Astrocyte of the spinal cord (primary cell): ENCODE data around the gene GLT6D1.

Experiments used
- DNase-seq: peaks from one replicate; pipeline ENCODE4 v3.0.0; 2011; ENCODE audit warnings: low read depth, low spot score
- H3K4me3 ChIP-seq: 2 replicates; pipeline ENCODE4 v1.5.1; 2011; ENCODE audit warnings: low read depth, mild to moderate bottlenecking, low read length, moderate library complexity
- in situ Hi-C: cut with HindIII; loops from 2 replicates; pipeline ENCODE4 v1.10.0; 2017; ENCODE audit warnings: low sequenced_read_pairs
- TF ChIP-seq, protein P1 (sequence below): IDR thresholded peaks from 2 replicates; pipeline ENCODE4 v1.5.1; 2012; ENCODE audit warnings: low read depth, mild to moderate bottlenecking, low read length, inconsistent platforms

GLT6D1 gene

DNA sequence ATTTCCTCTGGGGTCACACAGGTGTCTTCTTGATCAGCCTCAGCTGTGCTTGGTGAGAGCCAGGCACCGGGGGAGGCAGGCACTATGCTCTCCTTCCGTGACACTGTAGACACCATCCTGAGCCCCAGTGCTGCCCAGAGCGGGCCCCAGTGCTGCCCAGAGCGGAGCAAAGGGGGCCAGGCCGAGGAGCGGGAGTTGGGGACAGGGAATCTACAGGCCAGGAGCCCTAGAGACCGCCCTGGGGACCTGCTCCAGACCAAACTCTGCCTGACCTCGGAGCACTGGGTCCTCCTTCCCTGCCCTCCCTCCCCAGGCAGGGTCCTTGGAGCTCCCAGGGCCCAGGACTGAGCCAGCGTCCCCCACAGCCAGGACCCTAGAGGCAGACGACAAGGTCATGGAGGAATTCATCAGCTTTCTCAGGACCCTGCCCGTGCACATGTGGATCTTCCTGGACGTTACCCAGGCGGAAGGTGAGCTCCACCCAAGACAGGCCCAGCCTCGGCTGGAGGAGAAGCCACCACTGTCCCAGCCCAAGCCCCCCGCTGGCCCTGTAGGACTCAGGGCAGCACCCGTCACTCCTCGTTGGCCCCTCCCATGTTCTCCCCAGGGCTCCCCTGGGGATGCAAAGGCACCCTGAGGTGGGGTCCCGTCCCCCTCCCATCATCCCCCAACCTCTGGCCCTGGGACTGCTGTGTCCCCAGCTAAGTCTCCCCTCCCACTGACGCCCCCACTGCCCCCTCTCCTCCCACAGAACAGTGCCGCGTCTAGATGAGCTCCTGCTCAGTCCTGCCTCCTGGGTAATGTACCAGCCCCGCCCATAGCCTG lies 47.6 kb downstream of the GLT6D1 start:
- DNase-seq = no peak
- H3K4me3 ChIP-seq = no peak overlapping the region
- in situ Hi-C loops = no loop called here
- TF ChIP-seq, protein P1, sequence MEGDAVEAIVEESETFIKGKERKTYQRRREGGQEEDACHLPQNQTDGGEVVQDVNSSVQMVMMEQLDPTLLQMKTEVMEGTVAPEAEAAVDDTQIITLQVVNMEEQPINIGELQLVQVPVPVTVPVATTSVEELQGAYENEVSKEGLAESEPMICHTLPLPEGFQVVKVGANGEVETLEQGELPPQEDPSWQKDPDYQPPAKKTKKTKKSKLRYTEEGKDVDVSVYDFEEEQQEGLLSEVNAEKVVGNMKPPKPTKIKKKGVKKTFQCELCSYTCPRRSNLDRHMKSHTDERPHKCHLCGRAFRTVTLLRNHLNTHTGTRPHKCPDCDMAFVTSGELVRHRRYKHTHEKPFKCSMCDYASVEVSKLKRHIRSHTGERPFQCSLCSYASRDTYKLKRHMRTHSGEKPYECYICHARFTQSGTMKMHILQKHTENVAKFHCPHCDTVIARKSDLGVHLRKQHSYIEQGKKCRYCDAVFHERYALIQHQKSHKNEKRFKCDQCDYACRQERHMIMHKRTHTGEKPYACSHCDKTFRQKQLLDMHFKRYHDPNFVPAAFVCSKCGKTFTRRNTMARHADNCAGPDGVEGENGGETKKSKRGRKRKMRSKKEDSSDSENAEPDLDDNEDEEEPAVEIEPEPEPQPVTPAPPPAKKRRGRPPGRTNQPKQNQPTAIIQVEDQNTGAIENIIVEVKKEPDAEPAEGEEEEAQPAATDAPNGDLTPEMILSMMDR = no peak

DNA sequence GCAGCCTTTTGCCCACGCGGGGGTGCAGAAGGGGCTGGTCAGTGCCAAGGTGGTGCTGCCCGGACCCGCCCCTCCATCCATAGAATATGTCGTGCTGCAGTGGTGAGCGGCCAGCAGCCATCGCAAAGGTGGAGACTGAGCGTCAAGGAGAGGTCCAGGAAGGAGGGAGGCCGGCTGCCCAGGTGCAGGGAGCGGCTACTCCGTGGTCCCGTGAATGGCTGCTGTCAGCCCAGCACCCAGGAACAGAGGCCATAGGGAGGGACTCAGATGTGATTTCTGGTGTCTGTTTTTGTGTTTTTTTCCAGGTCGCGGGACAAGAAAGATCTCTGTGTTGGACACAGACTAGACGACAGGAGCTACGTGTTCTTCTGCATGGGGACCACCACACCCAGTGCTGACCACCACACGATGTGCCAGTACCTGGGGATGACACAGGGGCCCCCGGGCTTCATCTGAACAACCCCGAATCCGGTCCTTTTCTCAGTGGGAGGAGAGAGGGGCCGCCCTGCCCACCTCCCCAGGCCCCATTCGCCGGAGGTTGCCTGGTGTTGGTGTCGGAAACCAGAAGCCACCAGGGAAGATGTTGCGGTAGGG lies 48.8 kb downstream of the GLT6D1 start:
- no peak overlapping the region for H3K4me3 ChIP-seq
- TF ChIP-seq, protein P1 = no peak
- in situ Hi-C loops = no loop called here
- DNase-seq = no peak

DNA sequence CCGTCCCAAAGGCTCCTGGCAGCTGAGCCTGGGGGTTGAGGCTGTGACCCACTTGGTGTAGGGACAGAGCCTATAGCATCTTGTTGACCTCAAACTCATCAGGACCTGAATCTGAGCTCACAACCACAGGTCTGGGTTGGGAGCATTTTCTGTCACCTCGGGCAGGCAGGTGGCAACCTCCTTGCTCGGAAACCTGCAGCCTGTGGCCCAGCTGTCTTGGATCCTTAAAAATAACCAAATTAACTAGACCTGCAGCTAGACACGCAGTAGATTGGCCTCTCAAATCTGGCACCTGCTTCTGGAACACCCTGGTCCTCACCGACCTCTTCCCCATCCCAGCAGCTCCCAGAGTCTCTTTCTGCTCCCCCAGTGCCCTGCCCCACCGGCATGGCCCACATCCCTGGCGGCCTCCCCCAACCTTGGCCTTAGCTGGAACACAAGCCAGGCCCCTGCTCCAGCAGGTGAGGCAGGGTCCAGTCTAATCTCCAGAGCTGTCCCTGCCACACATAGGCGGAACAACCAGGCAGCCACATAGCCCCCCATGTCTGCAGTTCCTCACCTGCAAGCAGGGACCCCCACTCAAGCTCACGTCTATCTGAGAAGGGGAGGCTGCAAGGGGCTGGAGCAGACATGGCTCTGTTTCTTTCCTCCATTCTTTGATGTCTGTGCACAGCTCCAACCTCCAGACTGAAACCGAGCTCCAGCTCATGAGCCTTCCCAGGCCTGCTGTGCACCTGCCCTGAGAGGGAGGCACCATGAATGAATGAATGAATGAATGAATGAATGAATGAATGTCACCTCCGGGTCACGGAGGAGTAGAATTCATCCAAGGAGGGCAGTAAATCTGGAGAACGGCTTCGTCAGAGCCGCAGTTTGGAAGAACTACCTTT lies 49.5 kb downstream of the GLT6D1 start:
- DNase-seq = no peak
- in situ Hi-C loops = no loop called here
- TF ChIP-seq, protein P1 = no peak
- H3K4me3 ChIP-seq = no peak overlapping the region

DNA sequence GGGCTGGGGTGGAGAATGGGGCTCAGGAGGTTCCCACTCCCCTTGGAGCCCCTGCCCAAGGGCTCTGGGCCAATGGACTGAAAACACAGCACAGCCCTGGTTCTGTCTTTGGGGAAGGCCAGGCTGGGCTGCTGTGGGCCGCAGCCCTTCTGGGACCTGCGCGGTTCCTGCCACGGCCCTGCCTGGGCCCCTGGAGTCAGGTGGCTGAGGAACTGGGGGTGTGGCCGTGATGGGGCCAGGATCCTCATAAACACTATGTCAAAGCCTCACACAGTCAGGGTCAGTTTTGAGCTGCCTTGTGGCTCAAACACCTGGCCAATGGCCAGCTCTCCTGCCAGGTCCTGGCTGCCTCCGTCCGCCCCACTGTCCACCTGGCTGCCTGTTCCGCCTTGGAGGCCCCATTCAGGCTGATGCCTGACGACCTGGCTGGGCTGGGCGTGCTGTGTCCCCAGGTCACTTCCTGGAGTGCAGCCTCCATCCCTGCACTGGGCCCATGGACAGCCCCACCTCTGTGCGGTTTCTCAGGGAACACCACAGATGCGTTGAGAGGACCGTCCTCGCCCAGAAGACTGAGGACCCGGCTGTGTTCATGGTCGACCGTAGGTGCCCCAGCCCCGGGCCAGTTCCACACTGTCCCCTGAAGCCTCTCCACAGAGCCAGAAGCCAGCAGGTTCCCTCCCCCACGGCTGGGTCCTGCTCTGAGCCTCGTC lies 50.3 kb downstream of the GLT6D1 start:
- TF ChIP-seq, protein P1 = no peak
- no peak overlapping the region for H3K4me3 ChIP-seq
- in situ Hi-C loops = no loop called here
- DNase-seq = no peak

DNA sequence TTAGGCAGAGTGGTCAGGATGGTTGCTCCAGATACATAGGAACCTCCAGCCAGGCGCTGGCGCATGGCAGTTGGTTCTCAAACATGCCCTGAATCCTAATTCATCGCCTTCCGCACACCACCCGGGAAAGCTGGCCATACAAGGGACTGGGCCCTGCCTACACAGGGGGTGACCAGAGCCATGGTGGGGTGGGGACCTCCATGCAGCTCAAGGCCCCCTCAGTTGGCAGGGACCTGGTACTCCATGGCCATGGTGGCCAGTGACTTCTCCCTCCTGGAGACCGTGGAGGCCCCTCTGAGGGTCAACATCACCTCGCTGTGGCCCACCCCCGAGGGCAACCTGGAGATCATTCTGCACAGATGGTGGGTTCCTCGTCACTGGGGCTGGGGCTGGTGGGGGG lies 51.0 kb downstream of the GLT6D1 start:
- H3K4me3 ChIP-seq = no peak overlapping the region
- no peak for DNase-seq
- in situ Hi-C loops = no loop called here
- TF ChIP-seq, protein P1 = no peak

DNA sequence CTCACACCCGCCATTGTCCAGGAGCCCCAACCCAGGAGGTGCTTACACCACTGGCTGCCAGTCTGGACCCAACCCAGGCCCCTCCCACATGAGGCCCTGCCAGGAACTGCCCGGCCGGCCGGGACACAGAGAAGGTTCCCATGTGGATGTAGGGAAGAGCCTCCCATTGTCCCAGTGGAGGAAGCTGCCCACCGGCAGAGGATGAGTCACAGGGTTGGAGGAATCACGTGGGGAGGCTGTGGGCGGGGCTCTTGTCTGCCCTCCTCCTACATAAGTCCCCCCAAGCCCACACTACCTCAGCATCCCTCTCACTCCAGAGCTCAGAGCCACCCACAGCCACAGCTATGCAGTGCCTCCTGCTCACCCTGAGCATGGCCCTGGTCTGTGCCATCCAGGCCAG lies 51.7 kb downstream of the GLT6D1 start:
- no peak for DNase-seq
- in situ Hi-C loops = no loop called here
- no peak overlapping the region for H3K4me3 ChIP-seq
- TF ChIP-seq, protein P1 = no peak
